HG03159 (cell line): Measurements from ENCODE around the gene MPRIP.
A peak's percentile ranks its signal among the peaks of the same experiment; 100 is the strongest.
"Not testable (repeated sequence)": the region's sequence is repeated elsewhere in the genome, so short reads cannot be mapped to it uniquely, and the experiment has no call there.

Source experiments
- ATAC-seq: cut with Tn5 transposase; IDR thresholded peaks from one replicate; pipeline ENCODE4 v1.9.1; 2021; ENCODE audit warnings: mild to moderate bottlenecking, moderate library complexity; ENCODE audit not compliant: unreplicated experiment

Gene MPRIP, protein sequence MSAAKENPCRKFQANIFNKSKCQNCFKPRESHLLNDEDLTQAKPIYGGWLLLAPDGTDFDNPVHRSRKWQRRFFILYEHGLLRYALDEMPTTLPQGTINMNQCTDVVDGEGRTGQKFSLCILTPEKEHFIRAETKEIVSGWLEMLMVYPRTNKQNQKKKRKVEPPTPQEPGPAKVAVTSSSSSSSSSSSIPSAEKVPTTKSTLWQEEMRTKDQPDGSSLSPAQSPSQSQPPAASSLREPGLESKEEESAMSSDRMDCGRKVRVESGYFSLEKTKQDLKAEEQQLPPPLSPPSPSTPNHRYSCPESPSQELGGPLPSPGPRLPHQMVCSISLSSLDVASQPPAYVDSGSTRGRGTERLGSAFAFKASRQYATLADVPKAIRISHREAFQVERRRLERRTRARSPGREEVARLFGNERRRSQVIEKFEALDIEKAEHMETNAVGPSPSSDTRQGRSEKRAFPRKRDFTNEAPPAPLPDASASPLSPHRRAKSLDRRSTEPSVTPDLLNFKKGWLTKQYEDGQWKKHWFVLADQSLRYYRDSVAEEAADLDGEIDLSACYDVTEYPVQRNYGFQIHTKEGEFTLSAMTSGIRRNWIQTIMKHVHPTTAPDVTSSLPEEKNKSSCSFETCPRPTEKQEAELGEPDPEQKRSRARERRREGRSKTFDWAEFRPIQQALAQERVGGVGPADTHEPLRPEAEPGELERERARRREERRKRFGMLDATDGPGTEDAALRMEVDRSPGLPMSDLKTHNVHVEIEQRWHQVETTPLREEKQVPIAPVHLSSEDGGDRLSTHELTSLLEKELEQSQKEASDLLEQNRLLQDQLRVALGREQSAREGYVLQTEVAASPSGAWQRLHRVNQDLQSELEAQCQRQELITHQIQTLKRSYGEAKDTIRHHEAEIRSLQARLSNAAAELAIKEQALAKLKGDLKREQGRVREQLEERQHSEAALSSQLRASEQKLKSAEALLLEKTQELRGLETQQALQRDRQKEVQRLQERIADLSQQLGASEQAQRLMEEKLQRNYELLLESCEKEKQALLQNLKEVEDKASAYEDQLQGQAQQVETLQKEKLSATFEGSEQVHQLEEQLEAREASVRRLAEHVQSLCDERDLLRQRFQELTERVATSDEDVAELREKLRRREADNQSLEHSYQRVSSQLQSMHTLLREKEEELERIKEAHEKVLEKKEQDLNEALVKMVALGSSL (N-terminal part only)

DNA sequence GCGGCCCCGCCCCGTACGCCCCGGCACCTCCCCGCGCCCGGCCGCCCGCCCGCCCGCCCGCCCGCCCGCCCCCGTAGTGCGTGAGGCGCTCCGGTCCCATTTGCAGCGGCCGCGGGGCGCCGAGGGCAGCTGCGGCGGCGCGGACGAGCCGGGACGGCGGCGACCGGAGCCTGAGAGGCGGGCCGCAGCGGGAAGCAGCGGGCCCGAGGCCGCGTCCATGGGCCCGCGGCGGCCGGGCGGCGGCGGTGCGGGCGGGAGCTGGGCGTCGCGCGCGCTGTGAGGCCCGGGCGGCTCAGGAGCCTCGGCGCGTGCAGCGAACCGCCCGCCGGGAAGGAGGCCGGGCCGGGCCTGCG is at the start of gene MPRIP:
Gene MPRIP, plus strand, starts transcription at position 74 of the 353 bp plus-strand sequence. CDS start 392 bp downstream, outside the sequence.
- ATAC-seq = no peak

DNA sequence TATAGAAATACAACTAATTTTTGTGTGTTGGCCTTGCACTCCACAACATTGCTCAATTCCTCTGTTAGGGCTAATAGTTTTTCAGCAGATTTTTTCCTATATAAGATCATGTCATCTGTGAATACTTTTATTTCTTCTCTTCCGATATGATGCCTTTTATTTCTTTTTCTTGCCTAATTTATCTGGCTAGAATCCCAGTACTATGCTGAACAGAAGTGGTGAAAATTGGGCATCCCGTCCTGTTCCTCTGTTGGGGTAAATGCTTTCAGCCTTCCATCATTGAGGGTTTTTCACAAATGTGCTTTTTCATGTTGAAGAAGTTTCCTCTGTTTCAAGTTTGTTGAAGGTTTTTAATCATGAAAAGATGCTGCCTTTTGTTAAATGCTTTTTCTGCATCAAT is 47.6 kb upstream of the MPRIP start:
- ATAC-seq = no peak

DNA sequence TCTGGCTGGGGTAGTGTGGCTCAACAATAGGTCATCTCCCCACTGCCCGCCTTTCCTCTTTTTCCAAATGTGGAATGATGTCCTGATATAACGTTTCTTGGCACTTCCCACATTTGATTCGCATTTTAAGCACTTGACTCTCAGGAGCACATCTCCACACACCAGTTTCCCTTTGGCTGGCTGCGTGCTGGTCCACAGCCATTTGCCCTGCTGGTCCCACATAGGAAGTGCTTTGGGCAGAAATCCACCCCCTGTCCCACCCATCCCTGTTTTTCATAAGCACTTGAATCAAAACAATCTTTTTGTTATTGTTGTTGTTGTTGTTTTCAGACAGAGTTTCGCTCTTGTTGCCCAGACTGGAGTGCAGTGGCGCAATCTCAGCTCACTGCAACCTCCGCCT is 46.3 kb upstream of the MPRIP start:
- ATAC-seq = no peak

DNA sequence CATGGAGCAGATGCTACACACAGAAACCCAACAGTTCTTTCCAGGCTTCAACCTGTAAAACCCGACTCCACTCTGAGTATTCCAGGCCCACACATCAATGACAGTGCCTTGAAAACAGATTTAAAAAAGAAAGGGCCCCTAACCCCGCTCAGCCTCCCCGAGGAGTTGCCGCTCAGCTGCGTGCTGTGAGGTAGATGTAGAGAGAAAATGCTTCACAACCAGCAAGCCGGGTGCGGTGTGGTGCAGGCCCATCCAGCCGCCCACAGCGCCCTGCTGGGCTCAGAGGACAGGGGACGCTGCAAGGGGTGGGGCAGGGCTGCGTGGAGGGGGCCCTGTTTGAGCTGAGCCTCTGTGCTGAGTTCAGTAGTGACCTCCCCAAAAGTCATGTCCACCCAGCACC is 45.5 kb upstream of the MPRIP start:
- not testable (repeated sequence) for ATAC-seq

DNA sequence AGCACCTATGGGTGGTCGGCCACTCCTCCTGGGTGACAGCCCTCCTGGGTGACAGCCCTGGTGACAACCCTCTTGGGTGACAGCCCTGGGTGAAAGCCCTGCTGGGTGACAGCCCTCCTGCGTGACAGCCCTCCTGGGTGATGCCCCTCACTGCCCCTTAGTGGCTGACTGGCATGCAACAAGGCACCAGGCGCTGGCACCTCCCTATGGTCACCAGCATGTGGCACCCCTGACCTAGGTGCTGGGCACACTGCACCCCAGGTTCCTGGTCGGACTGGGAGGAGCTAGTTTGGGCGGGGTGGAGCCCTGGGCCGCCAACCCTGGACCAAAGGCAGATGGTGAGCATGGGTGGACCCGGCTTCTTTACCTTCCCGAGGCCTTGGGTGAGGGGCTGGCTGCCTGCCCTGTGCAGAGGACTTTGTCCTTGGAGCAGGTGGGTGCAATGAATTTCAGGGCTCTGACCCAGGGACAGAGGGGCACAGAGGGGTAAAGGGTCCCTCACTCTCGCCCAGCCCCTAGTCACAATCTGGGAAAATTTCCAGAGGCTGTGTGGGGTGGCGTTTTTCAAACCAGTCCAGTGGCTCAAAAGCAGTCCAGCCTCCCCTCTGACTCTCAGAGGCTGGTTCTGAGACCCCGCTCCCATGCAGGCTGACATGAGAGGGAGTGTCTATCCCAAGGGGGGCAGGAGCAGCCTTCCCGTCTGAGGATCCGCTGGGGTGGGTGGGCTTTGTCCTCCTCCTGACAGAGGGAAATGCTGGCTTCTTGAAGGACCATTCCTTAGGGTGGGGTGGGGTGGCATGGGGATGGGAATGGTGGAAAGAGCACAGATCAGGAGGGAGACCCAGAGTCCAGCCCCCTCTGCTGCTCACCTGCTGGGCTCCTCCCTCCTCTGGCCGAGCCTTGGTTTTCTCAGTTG is 44.5 kb upstream of the MPRIP start:
- peak; percentile 74 for ATAC-seq

DNA sequence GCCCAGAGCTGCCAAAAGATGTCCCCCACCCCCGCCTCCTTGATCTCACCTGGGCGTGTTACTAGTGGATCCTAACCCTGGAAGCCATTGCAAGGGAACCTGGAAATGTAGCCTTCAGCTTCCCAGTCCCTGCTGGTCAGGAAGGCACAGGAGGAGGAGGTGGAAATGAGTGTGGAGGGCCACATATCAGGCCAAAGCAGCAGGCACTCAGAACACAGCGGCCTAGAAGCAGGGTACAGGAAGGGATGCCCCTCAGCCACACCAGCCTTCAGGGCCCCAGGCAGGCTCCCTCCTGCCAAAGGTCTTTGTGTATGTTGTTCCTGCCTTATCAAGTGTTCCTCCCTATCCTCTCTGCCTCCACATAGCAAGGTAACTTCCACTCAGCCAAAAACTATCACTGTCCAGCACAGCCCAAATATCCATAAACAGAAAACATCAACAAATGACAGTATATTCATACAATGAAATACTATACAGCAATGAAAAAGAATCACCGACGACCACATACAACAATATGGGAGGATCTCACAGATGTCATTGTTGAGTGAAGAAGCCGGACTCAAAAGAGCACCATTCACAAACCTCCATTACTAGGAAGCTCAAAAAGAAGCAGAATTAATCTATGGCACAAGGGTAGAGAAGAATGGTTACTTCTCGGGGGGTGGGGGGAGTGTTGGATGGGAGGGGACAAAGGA is 42.2 kb upstream of the MPRIP start:
- ATAC-seq = no peak

DNA sequence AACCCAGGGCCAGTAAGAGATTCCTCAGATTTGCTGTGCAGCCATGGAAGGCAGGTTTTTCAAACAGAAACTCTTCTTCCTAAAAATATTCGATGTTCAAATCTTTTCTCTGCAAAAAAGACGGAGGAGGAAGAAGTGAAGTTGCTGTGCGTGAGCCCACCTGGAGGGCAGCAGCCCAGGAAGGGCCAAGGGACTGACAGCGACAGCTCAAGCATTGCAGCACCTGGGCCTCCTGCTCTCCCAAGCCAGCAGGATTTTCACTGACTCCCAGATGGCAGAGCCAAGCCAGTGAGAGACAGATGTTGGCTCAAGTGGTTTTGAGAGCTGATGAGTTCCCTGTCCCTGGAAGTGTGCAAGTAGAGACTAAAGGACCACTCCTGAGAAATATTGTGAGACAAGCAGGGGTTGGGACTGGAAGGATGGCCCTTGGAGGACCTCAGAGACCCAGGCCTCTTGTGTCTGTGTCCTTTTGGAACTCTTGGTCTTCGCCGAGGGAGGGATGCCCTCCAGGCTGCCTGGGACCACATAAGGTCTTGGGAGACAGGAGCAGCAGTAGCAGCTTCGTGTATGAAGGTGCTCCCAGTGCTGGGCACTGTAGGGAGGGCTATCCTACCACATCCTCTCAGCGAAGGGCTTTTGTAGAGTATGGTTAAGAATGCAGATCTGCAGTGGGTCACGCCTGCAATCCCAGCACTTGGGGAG is 41.0 kb upstream of the MPRIP start:
- no peak for ATAC-seq

DNA sequence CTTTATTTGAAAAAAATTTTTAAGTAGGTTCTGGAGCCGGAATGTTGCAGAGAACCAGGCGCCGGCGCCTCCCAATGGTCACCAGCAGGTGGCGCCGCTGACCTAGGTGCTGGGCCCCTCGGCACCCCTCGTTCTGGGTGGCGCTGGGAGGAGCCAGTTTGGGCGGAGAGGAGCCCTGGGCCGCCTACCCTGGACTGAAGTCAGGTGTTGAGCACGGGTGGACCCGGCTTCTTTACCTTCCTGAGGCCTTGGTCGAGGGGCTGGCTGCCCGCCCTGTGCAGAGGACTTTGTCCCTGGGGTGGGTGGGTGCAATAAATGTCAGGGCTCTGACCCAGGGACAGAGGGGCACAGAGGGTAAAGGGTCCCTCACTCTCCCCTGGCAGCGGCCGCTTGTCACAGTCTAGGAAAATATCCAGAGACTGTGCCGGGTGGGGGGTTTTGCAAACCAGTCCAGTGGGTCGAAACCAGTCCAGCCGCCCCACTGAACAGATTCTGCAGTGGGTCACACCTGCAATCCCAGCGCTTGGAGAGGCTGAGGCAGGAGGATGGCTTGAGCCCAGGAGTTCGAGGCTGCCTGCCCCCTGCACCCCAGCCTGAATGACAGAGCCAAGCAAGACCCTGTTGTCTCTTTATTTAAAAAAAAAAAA is 40.3 kb upstream of the MPRIP start:
- no peak for ATAC-seq

DNA sequence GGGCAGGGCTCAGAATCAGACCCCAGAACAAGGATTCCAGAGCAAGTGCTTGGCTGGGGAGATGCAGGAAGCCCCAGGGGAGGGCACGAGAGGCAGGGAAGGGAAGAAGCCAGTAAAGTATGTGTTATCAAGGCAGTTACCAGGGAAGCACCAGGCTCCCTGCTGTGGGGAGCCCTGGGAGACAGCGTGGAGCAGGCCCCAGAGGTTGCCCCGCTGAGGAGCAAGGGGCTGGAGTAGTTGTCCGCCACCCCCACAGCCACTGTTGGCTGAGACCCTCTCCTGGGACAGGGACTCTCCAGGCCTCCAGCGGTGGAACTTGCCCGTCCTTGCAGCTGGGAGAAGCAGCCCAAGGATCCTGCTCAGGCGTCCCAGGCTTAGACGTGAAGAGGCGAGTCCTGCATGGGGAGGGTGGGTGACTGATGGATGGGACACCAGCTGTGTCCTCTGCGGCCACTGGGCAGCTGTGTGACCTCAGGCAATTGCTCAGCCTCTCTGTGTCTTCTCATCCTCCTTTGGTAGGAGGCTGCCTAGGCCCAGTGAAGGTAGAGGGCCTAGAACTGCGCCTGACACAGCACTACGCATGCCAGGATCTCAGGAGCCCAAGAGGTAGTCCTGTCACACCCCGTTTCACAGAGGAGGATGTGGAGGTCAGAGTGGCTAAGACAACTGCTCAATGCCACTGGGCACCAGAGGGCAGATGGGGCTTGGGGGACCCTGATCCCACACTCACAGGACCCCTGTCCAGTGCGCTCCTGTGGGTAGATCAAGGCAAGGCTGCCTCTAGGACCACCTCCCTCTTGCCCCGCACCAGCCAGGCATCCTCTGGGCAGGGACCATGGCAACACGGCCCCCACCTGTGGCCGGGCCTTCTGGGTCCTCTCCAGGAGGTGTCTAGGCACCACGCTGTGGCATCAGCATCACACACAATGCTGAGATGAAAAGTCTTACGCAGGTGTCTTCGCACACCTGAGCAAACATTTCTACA is 39.2 kb upstream of the MPRIP start:
- not testable (repeated sequence) for ATAC-seq

DNA sequence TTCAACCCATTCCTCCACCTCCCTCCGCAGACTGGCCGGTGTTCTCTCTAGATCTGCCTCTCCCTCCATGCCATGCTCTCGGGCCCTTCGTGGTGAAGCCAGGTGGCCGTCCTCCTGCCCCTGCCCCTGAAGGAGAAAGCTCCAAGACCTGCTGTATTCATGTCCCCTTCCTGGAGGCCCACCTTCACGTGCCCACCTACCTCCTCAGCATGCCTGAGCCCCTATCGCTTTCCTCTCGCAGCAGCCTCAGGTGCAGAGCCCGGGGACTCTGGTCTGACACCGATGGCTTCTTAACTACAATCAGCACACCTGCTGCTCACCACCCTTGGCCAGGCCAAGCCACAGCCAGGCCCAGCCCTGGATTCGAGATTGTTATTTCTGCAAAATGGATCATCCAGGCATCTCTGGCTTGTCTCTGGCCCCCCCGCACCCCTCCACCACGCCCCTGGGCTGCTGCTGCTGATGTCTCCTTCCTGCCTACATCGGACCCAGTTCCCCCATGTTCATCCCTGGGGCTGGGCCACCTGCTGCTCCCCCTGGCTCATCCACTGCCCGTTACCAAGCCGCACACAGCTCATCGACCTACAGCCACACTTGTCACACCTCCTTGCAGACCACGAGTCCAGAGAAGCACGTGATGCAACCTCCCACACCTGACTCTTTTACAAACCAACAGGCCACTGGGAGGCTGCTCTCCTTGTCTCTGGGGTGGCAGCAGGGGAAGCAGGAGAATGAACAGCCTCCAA is 37.8 kb upstream of the MPRIP start:
- no peak for ATAC-seq

DNA sequence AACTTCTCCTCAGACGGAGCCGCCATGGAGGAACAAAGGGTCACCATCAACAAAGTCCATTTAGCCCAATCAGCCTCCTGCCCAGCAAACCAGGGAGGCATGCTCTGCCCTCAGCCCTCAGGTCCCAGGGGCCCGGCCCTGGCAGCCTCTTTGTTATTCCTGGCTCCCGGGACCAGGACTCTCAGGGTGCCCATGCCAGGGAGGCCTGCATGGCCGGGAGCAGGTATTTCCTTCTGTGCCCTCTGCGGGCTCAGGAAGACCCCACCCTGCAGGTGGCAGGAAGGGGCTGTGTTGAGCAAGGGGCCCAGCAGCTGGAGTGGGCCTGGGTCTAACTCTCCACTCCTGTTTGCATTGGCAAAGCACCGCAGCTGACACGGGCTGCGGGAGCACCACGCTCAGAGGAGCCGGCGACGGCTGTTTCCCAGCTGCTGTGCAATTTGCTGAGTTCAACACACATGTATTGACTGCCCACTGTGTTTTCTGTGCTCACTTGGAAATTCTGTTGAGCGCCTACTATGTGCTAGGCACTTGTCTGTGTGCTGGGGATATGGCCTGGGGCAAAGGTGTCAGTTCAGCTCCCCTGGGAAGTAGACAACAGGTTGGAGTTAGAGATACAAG is 37.2 kb upstream of the MPRIP start:
- not testable (repeated sequence) for ATAC-seq

DNA sequence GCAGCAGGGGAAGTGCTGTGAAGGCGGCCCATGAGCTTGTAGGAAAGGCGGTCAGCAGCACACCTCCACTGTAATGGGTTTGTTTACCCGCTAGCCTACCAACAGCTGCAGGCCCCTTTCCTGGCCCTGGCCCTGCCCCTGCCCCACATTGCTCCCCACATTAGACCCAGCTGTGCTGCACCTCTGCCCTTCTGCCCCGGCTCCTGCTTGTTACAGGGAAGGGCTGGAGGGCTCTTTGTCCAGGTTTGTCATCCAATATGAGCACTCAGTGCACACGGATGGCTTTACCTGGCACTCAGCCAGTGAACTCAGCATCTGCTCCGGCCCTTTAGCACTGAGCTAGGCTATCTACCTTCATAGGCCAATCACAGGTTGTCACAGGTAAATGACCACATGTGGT is 34.4 kb upstream of the MPRIP start:
- not testable (repeated sequence) for ATAC-seq

DNA sequence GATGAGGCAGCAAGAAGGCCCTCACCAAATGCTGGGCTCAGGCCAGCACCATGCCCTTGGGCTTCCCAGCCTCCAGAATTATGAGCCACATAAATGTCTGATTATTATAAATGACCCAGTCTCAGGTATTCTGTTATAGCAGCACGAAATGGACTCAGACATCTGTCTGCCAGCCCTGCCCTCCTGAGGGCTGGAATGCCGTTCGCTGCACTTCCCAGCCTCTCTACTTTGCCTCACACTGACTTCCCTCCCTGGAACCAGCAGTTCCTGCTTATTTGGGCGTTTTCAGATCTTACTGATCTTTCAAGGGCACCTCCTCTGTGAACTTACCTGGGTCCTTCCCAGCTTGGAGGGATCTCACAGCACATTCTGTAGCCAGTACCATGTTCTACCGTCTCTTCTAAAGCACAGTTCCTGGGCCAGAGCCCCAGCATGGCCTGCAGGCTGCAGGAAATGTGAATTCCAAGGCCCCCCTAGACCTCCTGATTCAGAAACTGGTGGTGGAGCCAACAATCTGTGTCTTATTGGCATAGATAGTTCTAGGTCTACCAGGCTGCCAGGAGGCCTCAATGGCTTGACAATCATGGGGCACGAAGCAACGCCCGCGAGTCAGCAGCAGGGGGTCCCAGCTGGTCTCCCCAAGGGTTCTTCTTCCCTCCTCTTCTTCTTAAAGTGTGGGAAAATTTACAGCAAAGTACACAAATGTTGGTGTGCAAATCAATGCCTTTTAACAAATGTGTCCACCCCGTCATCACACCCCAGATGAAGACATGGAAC is 33.4 kb upstream of the MPRIP start:
- not testable (repeated sequence) for ATAC-seq

DNA sequence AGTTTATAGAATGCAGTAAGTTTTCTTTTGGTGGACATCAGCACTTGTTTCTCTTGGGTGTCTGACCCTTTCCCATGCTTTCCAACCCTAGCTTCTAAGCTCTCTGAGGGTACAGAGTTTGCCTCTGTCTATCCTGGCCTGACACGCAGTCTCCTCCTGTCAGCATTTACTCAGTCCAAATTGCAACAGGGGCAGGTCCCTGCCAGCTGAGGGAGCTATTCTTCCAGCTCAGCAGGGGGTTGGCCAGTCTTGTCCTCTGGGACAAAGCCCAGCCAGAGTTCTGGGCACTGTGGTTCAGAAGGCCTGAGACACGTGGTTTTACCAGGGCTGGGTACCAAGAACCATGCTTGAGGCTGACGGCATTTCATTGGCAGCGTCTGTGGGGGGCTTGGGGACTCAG is 32.3 kb upstream of the MPRIP start:
- ATAC-seq = not testable (repeated sequence)

DNA sequence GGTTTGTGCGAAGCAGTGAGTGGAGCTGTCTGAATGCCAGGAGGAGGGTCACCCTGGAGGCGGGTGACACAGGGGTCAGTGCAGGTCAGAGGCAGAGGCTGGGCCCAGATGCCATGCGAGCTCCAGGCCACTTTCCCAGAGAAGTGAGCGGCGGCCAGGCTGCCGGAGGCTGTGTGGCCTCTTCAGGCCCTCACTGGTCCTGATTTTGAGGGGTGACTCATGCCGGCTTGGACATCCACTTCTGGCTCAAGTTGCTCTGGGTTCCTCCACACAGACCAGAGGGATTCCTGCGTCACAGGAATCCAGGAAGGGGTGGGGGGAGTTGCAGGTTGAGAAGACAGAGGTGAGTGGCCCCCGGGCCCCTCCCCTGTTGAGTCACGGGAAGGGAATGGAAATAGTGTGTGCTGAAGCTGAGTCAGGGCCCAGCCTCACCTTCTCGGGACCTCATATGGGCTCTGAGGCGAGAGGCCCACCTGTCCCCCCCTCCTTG is 31.7 kb upstream of the MPRIP start:
- ATAC-seq = not testable (repeated sequence)
